HL-60 (cell line): ENCODE data around the gene EPHB2.

ENCODE experiments used
- CTCF ChIP-seq: IDR thresholded peaks from one replicate; pipeline ENCODE4 v1.5.1; 2011; ENCODE audit warnings: low read length, control low read depth, inconsistent platforms; ENCODE audit not compliant: insufficient read depth
- GABPA ChIP-seq: IDR thresholded peaks from 2 replicates; pipeline ENCODE4 v1.6.1; 2012; ENCODE audit warnings: low read depth
- POLR2AphosphoS5 ChIP-seq: IDR thresholded peaks from 2 replicates; pipeline ENCODE4 v1.6.1; 2012; ENCODE audit warnings: low read depth
- REST ChIP-seq: IDR thresholded peaks from 2 replicates; pipeline ENCODE4 v1.6.1; 2012; ENCODE audit warnings: low read depth; ENCODE audit not compliant: insufficient replicate concordance
- SPI1 ChIP-seq: IDR thresholded peaks from 2 replicates; pipeline ENCODE4 v1.6.1; 2012; ENCODE audit warnings: low read depth, mild to moderate bottlenecking, borderline replicate concordance

- no peak for TF ChIP-seq CTCF
- no peak for TF ChIP-seq REST
- TF ChIP-seq POLR2AphosphoS5, result no peak
- no peak for TF ChIP-seq GABPA
- TF ChIP-seq SPI1, result no peak
Measured at GRCh38 chr1:22818061-22818770, 107.6 kb downstream of the EPHB2 start.
